CD8-positive, alpha-beta memory T cell (primary cell): ENCODE results near the gene DENND5A. TPM values are rescaled to one million over a fixed set of nuclear protein-coding genes. Genes with fewer than 3 reads are reported as not detected.
A peak's percentile ranks its signal among the peaks of the same experiment; 100 is the strongest.

Source experiments
- CTCF ChIA-PET: fragments of 350-600 bp; sonication (Branson Sonifier 250); formaldehyde crosslinking; loops from one replicate; lab custom pipeline; 2021; ENCODE audit warnings: antibody characterized with exemption; lab: Charles Lee
- POLR2A ChIA-PET: fragments of 350-600 bp; sonication (Branson Sonifier 250); formaldehyde crosslinking; loops from one replicate; lab custom pipeline; 2021; ENCODE audit warnings: antibody characterized with exemption; lab: Charles Lee
- DNase-seq, 5 donors: peaks; one replicate each; pipeline versions ENCODE4 v3.0.0 to v3.0.0-alpha.2; 2020 to 2022; ENCODE audit warnings: mixed read lengths in 1 of 5
- H3K27ac ChIP-seq: one replicate; pipeline ENCODE4 v1.7.0; 2013; ENCODE audit warnings: low read depth, mild to moderate bottlenecking, low read length, moderate library complexity
- H3K27me3 ChIP-seq: 2 replicates; pipeline ENCODE4 v1.7.0; 2013; ENCODE audit warnings: low read length, mild to moderate bottlenecking; ENCODE audit not compliant: insufficient read depth, poor library complexity, severe bottlenecking
- H3K36me3 ChIP-seq: 2 replicates; pipeline ENCODE4 v1.7.0; 2013; ENCODE audit warnings: mild to moderate bottlenecking, low read length, moderate library complexity; ENCODE audit not compliant: insufficient read depth
- H3K4me1 ChIP-seq: 2 replicates; pipeline ENCODE4 v1.7.0; 2013; ENCODE audit warnings: mild to moderate bottlenecking, low read length, moderate library complexity; ENCODE audit not compliant: insufficient read depth
- H3K4me3 ChIP-seq: 2 replicates; pipeline ENCODE4 v1.7.0; 2013; ENCODE audit warnings: mild to moderate bottlenecking, low read length
- H3K9me3 ChIP-seq: 2 replicates; pipeline ENCODE4 v1.7.0; 2013; ENCODE audit warnings: mild to moderate bottlenecking, low read length
- H3K27ac Mint-ChIP-seq, 8 donors: one replicate each; pipeline ENCODE4 v1.8.0; 2020 to 2021; ENCODE audit warnings: mixed read lengths in 8 of 8, mild to moderate bottlenecking in 6 of 8, inconsistent platforms in 3 of 8, moderate library complexity in 3 of 8
- H3K27me3 Mint-ChIP-seq, 2 donors: one replicate each; pipeline ENCODE4 v1.8.0; 2020 to 2021; ENCODE audit warnings: mixed read lengths in 2 of 2, mild to moderate bottlenecking in 1 of 2, moderate library complexity in 1 of 2
- H3K36me3 Mint-ChIP-seq, 3 donors: one replicate each; pipeline ENCODE4 v1.8.0; 2020 to 2021; ENCODE audit warnings: mixed read lengths in 3 of 3, inconsistent platforms in 1 of 3, mild to moderate bottlenecking in 1 of 3
- H3K4me1 Mint-ChIP-seq, 3 donors: one replicate each; pipeline ENCODE4 v1.8.0; 2020 to 2021; ENCODE audit warnings: mixed read lengths in 3 of 3, inconsistent platforms in 1 of 3, mild to moderate bottlenecking in 1 of 3
- H3K4me3 Mint-ChIP-seq, 7 donors: one replicate each; pipeline ENCODE4 v1.8.0; 2020 to 2021; ENCODE audit warnings: mixed read lengths in 7 of 7, mild to moderate bottlenecking in 6 of 7, moderate library complexity in 4 of 7, inconsistent platforms in 2 of 7
- H3K9me3 Mint-ChIP-seq, 5 donors: one replicate each; pipeline ENCODE4 v1.8.0; 2020 to 2022; ENCODE audit warnings: mixed read lengths in 5 of 5, mild to moderate bottlenecking in 3 of 5, moderate library complexity in 2 of 5, inconsistent platforms in 1 of 5
- polyA plus RNA-seq: library from polyadenylated mRNA; unstranded; fragments of 300-500 nt; fragmentation: Illumina TruSeq; gene quantifications from one replicate; pipeline ENCODE4 v1.2.3, GENCODE V29; 2021
- total RNA-seq, 2 experiments: library from RNA; stranded (reverse); gene quantifications; one replicate each; pipeline ENCODE4 v1.2.3, GENCODE V29; 2021

Gene DENND5A
- total and polyA plus RNA-seq, 3 experiments from 2014 or later: 13.1 to 27.9 (median 25.8) TPM

DNA sequence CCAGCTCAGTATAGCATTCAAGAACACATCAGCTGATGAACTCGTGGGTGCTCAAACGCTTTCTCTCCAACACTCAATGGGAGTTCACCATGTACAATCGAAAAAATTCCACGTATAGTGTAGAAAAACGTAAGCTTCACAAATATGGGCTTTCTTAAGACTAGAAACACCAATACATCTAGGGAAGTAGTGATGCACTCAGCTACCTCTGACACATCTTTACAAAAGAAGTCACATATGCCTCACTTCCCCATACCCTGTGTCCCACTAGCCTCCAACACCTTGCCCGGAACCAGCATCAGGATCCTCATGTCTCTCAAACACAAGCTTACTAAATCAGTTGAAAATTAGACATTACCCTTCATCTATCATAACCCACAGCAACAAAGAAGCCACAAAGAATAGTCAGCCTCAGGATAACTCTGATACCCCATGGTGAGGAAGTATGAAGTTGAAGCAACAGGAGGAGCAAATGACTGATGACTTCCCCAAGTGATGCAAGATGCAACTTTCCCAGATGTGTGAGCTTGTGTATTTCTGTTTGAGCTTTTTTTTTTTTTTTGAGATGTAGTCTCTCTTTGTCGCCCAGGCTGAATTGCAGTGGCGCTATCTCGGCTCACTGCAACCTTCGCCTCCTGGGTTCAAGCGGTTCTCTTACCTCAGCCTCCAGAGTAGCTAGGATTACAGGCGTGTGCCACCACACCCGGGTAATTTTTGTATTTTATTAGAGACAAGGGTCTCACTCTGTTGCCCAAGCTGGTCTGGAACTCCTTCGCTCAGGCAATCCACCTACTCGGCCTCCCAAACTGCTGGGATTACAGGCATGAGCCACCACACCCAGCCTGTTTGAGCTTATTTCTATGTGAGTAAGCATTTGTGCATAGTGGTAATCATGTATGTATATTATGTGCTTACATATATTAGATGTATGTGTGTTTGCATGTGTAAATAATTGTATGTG lies 8.5 kb upstream of the DENND5A start:
- no peaks in the 10 kb centered on the region for H3K36me3 ChIP-seq
- CTCF ChIA-PET: interaction anchor here (0.9 kb wide), 1 partner anchor 164 kb away, joined by 4 read pairs; no protein-coding TSS in a partner anchor
- Mint-ChIP-seq H3K36me3 (peaks cover 0 to 4% (median 0%) of the 10 kb centered on the region in 3 donors), H3K9me3 (no peaks in the 10 kb centered on the region), H3K4me1 (peaks cover 0 to 2% (median 0%) of the 10 kb centered on the region in 3 donors), H3K27ac (peak overlapping the region in 4 of 8 donors; percentile 6 to 70 (median 41)), H3K4me3 (no peak overlapping the region), H3K27me3 (peaks cover 0 to 1% of the 10 kb centered on the region in 2 donors)
- H3K27ac ChIP-seq: no peak overlapping the region
- no peaks in the 10 kb centered on the region for H3K9me3 ChIP-seq
- no peak for DNase-seq
- POLR2A ChIA-PET: interaction anchor here (0.7 kb wide), 1 partner anchor 9 kb away, joined by 3 read pairs; no protein-coding TSS in a partner anchor
- no peaks in the 10 kb centered on the region for H3K27me3 ChIP-seq
- H3K4me3 ChIP-seq: no peak overlapping the region
- H3K4me1 ChIP-seq: no peaks in the 10 kb centered on the region

GRCh38 chr11:9269492-9270013 lies 4.4 kb upstream of the DENND5A start:
- peaks cover under 1 to 5% (median 4%) of the 10 kb centered on the region in 3 donors for H3K4me1 Mint-ChIP-seq
- H3K4me1 ChIP-seq: no peaks in the 10 kb centered on the region
- no peaks in the 10 kb centered on the region for H3K36me3 ChIP-seq
- H3K27me3 Mint-ChIP-seq: peaks cover 0 to 7% of the 10 kb centered on the region in 2 donors
- H3K4me3 Mint-ChIP-seq: peak overlapping the region in 1 of 7 donors; percentile 3
- no peak for DNase-seq
- no peaks in the 10 kb centered on the region for H3K9me3 ChIP-seq
- CTCF ChIA-PET: interaction anchor here (1.0 kb wide), 1 partner anchor 11 kb away, joined by 5 read pairs; no protein-coding TSS in a partner anchor
- H3K27ac ChIP-seq: no peak overlapping the region
- H3K27ac Mint-ChIP-seq: peak overlapping the region in 1 of 8 donors; percentile 14
- POLR2A ChIA-PET: interaction anchor here (0.6 to 0.8 kb wide), 3 partner anchors 9 to 44 kb away, joined by 3 to 4 read pairs (median 3); no protein-coding TSS in a partner anchor
- H3K9me3 Mint-ChIP-seq: no peaks in the 10 kb centered on the region
- H3K27me3 ChIP-seq: no peaks in the 10 kb centered on the region
- H3K4me3 ChIP-seq: no peak overlapping the region
- H3K36me3 Mint-ChIP-seq: peaks cover 0 to under 1% (median 0%) of the 10 kb centered on the region in 3 donors

GRCh38 chr11:9267680-9268079 lies 2.5 kb upstream of the DENND5A start:
- Mint-ChIP-seq H3K9me3 (no peaks in the 10 kb centered on the region), H3K36me3 (peaks cover 0 to 9% (median 0%) of the 10 kb centered on the region in 3 donors), H3K27me3 (peaks cover 0 to 9% of the 10 kb centered on the region in 2 donors), H3K4me3 (no peak overlapping the region), H3K27ac (peak overlapping the region in 1 of 8 donors; percentile 47), H3K4me1 (peaks cover 11 to 19% (median 12%) of the 10 kb centered on the region in 3 donors)
- no peak overlapping the region for H3K4me3 ChIP-seq
- H3K36me3 ChIP-seq: no peaks in the 10 kb centered on the region
- no peak overlapping the region for H3K27ac ChIP-seq
- CTCF ChIA-PET: interaction anchor here (0.9 kb wide), 1 partner anchor 49 kb away, joined by 3 read pairs; no protein-coding TSS in a partner anchor
- no peak for DNase-seq
- POLR2A ChIA-PET: no interaction called here
- H3K4me1 ChIP-seq: no peaks in the 10 kb centered on the region
- no peaks in the 10 kb centered on the region for H3K27me3 ChIP-seq
- no peaks in the 10 kb centered on the region for H3K9me3 ChIP-seq

DNA sequence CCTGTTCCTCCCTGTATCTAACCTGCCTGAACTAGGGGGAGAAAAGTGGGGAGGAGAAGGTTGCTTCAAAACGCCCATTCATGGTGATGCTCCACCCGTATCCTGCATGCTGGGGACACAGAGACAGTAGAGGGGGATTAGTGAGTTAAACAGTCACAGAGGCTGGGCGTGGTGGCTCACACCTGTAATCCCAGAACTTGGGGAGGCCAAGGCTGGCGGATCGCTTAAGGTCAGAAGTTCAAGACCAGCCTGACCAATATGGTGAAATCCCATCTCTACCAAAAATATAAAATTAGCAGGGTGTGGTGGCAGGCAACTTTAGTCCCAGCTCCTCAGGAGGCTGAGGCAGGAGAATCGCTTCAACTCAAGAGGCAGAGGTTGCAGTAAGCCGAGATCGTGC lies 1.8 kb upstream of the DENND5A start:
- H3K9me3 Mint-ChIP-seq: no peaks in the 10 kb centered on the region
- POLR2A ChIA-PET: interaction anchor here (0.5 kb wide), 1 partner anchor 8 kb away, joined by 6 read pairs; no protein-coding TSS in a partner anchor
- H3K27ac Mint-ChIP-seq: no peak overlapping the region
- H3K27ac ChIP-seq: no peak overlapping the region
- H3K4me3 ChIP-seq: no peak overlapping the region
- H3K9me3 ChIP-seq: no peaks in the 10 kb centered on the region
- H3K36me3 Mint-ChIP-seq: peaks cover 0 to 9% (median 0%) of the 10 kb centered on the region in 3 donors
- H3K36me3 ChIP-seq: no peaks in the 10 kb centered on the region
- peaks cover 0 to 9% of the 10 kb centered on the region in 2 donors for H3K27me3 Mint-ChIP-seq
- no peaks in the 10 kb centered on the region for H3K27me3 ChIP-seq
- H3K4me1 ChIP-seq: peaks cover 6% of the 10 kb centered on the region
- no peak for DNase-seq
- CTCF ChIA-PET: interaction anchor here (0.9 kb wide), 1 partner anchor 50 kb away, joined by 3 read pairs; no protein-coding TSS in a partner anchor
- H3K4me1 Mint-ChIP-seq: peaks cover 16 to 24% (median 17%) of the 10 kb centered on the region in 3 donors
- H3K4me3 Mint-ChIP-seq: peak overlapping the region in 5 of 7 donors; percentile 85 to 92 (median 89)

GRCh38 chr11:9266132-9266736 lies 1.1 kb upstream of the DENND5A start:
- Mint-ChIP-seq H3K4me3 (peak overlapping the region; percentile 77 to 92 (median 89)), H3K9me3 (no peaks in the 10 kb centered on the region), H3K27ac (peak overlapping the region in 7 of 8 donors; percentile 29 to 82 (median 74)), H3K27me3 (peaks cover 0 to 9% of the 10 kb centered on the region in 2 donors), H3K36me3 (peaks cover 0 to 9% (median 0%) of the 10 kb centered on the region in 3 donors), H3K4me1 (peaks cover 21 to 31% (median 24%) of the 10 kb centered on the region in 3 donors)
- peaks cover 12% of the 10 kb centered on the region for H3K4me1 ChIP-seq
- H3K27ac ChIP-seq: no peak overlapping the region
- no peak overlapping the region for H3K4me3 ChIP-seq
- no peaks in the 10 kb centered on the region for H3K9me3 ChIP-seq
- no peaks in the 10 kb centered on the region for H3K36me3 ChIP-seq
- CTCF ChIA-PET: no interaction called here
- POLR2A ChIA-PET: interaction anchor here (0.6 kb wide), 1 partner anchor 297 kb away, joined by 3 read pairs; no protein-coding TSS in a partner anchor
- no peaks in the 10 kb centered on the region for H3K27me3 ChIP-seq
- DNase-seq: no peak

DNA sequence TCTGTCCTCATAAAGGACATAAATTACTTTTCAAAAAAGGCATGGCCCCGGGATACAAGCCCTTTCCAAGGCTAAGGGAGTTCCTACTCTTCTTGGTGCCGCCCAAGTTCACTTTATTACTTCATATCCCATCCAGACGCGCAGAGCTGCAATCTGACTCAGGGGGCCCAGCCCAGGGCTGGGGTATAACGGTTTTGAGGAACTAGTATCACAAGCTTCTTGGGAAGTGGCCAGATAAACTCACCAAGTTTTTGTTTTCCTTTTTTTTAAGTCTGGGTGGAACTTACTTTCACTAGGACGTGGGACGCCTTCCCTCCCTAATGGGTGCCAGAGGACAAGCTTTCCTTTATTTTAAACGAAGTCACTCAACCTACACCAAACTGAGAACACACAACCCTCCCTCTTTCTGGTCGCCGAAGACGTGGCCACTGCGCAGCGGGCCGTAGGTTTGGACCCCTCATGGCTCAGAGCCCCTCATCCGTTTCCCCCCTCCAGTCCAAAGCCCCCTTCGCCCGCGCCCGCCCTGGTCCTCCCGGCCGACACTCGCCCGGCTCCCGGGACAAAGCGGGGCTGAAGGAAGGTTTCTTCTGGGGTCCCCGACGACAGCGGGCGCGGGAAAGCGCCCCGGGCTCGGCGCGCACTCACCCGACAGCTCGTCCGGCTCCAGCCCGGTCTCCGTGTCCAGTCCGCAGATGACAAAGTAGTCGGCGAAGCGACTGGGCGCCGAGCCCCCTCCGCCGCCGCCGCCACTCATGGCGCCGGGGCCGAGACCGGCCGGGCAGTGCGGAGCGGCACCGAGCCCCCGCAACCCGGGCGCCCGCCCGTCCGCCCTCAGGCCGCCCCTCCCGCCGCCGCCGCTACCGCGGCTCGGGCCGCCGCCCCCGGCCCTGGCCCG lies 587 bp downstream of the DENND5A start:
- H3K27me3 ChIP-seq: no peaks in the 10 kb centered on the region
- H3K4me1 ChIP-seq: peaks cover 25% of the 10 kb centered on the region
- ChIA-PET CTCF (interaction anchor here (1.3 to 1.4 kb wide), 3 partner anchors 14 to 270 kb away, joined by 3 to 4 read pairs (median 3); no protein-coding TSS in a partner anchor), POLR2A (interaction anchor here (0.5 to 2.0 kb wide), 6 partner anchors 9 to 101 kb away, joined by 3 to 8 read pairs (median 5); partner anchors contain the start of gene TMEM41B)
- Mint-ChIP-seq H3K36me3 (peaks cover 0 to 9% (median 0%) of the 10 kb centered on the region in 3 donors), H3K27me3 (peaks cover 0 to 9% of the 10 kb centered on the region in 2 donors), H3K4me1 (peaks cover 32 to 44% (median 37%) of the 10 kb centered on the region in 3 donors), H3K4me3 (peak overlapping the region; percentile 90 to 98 (median 96)), H3K27ac (peak overlapping the region; percentile 71 to 96 (median 92)), H3K9me3 (no peaks in the 10 kb centered on the region)
- H3K36me3 ChIP-seq: no peaks in the 10 kb centered on the region
- H3K9me3 ChIP-seq: no peaks in the 10 kb centered on the region
- peak overlapping the region; percentile 81 for H3K4me3 ChIP-seq
- peak overlapping the region; percentile 63 for H3K27ac ChIP-seq
- DNase-seq: peak in 3 of 5 donors; percentile 0 to 49 (median 43)
